ENCODE results near the gene FUNDC1. TPM values are rescaled to one million over a fixed set of nuclear protein-coding genes. Genes with fewer than 3 reads are reported as not detected.

FUNDC1 gene
- total and polyA plus RNA-seq, 9 donors, result 10.6 to 25.7 (median 15.5) TPM

- intact Hi-C loops (cut with DNase I), result no loop called here
- no peak overlapping the region for H3K4me3 ChIP-seq
- no peaks in the 10 kb centered on the region for H3K9me3 ChIP-seq
- H3K27me3 ChIP-seq, result no peaks in the 10 kb centered on the region
- no peak for DNase-seq
- TF ChIP-seq POLR2A (IDR thresholded peaks at IDR 0.05) (no peak), EP300 (IDR thresholded peaks at IDR 0.05) (no peak), CTCF (IDR thresholded peaks at IDR 0.05) (no peak)
- 74 to 84% (median 79%) methylated on average over 4 of the region's 4 CpGs for WGBS, 3 donors
- H3K36me3 ChIP-seq, result no peaks in the 10 kb centered on the region
- H3K27ac ChIP-seq, result no peak overlapping the region
- H3K4me1 ChIP-seq (ENCODE audit: insufficient read depth), result no peaks in the 10 kb centered on the region
These were observed 48.3 kb downstream of the FUNDC1 start for GRCh38 chrX:44494357-44494756.

- DNase-seq, result no peak
- Histone ChIP-seq H3K9me3 (no peaks in the 10 kb centered on the region), H3K36me3 (no peaks in the 10 kb centered on the region), H3K27ac (no peak overlapping the region), H3K4me1 (ENCODE audit: insufficient read depth) (no peaks in the 10 kb centered on the region), H3K4me3 (no peak overlapping the region), H3K27me3 (no peaks in the 10 kb centered on the region)
- no peak for TF ChIP-seq EP300 (IDR thresholded peaks at IDR 0.05)
- no peak for TF ChIP-seq CTCF (IDR thresholded peaks at IDR 0.05)
- TF ChIP-seq POLR2A (IDR thresholded peaks at IDR 0.05), result no peak
- 39 to 67% (median 49%) methylated on average over 4 of the region's 4 CpGs for WGBS, 3 donors
- intact Hi-C loops (cut with DNase I), result no loop called here
These were observed 53.1 kb downstream of the FUNDC1 start for GRCh38 chrX:44489515-44489914.

GRCh38 chrX:44484607-44485146, 58.0 kb downstream of the FUNDC1 start:
- WGBS, 3 donors, result 79 to 85% (median 82%) methylated on average over 4 of the region's 4 CpGs
- TF ChIP-seq POLR2A (IDR thresholded peaks at IDR 0.05), result no peak
- no peak for TF ChIP-seq CTCF (IDR thresholded peaks at IDR 0.05)
- no peak for TF ChIP-seq EP300 (IDR thresholded peaks at IDR 0.05)
- intact Hi-C loops (cut with DNase I), result no loop called here

GRCh38 chrX:44483965-44484606, 58.6 kb downstream of the FUNDC1 start:
- H3K27me3 ChIP-seq, result no peaks in the 10 kb centered on the region
- no peak for DNase-seq
- no peaks in the 10 kb centered on the region for H3K36me3 ChIP-seq
- WGBS, 3 donors, result 87 to 89% (median 88%) methylated on average over 8 of the region's 8 CpGs
- no peaks in the 10 kb centered on the region for H3K4me1 ChIP-seq (ENCODE audit: insufficient read depth)
- TF ChIP-seq CTCF (IDR thresholded peaks at IDR 0.05), result no peak
- TF ChIP-seq EP300 (IDR thresholded peaks at IDR 0.05), result no peak
- no peak for TF ChIP-seq POLR2A (IDR thresholded peaks at IDR 0.05)
- no peak overlapping the region for H3K4me3 ChIP-seq
- H3K9me3 ChIP-seq, result no peaks in the 10 kb centered on the region
- intact Hi-C loops (cut with DNase I), result no loop called here
- H3K27ac ChIP-seq, result no peak overlapping the region

More at GRCh38 chrX:44484607-44485146, 58.0 kb downstream of the FUNDC1 start:
- H3K27me3 ChIP-seq, result no peaks in the 10 kb centered on the region
- no peak overlapping the region for H3K27ac ChIP-seq
- DNase-seq, result no peak
- H3K4me3 ChIP-seq, result no peak overlapping the region
- no peaks in the 10 kb centered on the region for H3K9me3 ChIP-seq
- no peaks in the 10 kb centered on the region for H3K36me3 ChIP-seq
- no peaks in the 10 kb centered on the region for H3K4me1 ChIP-seq (ENCODE audit: insufficient read depth)
